Epithelial cell of proximal tubule (primary cell): ENCODE data around the gene FMN2. TPM values are rescaled to one million over a fixed set of nuclear protein-coding genes. Genes with fewer than 3 reads are reported as not detected.
"Not testable (repeated sequence)": the region's sequence is repeated elsewhere in the genome, so short reads cannot be mapped to it uniquely, and the experiment has no call there.

Experiments
- DNase-seq: peaks from one replicate; pipeline ENCODE4 v3.0.0-alpha.2; 2011; ENCODE audit warnings: low read depth
- H3K4me3 ChIP-seq: 2 replicates; pipeline ENCODE4 v1.5.1; 2011; ENCODE audit warnings: low read depth, mild to moderate bottlenecking, low read length
- total RNA-seq: library from RNA; depleted of rRNA; stranded (reverse); fragments of >200 nt; gene quantifications from 2 replicates; pipeline ENCODE4 v1.2.3, GENCODE V29; 2015
- TF ChIP-seq, protein P1 (sequence below): conservative IDR thresholded peaks from 2 replicates; pipeline ENCODE4 v1.5.1; 2012; ENCODE audit warnings: low read depth, mild to moderate bottlenecking, low read length

Gene FMN2
- total RNA-seq, 1 donor from 2014 or later: 0.86 TPM

DNA sequence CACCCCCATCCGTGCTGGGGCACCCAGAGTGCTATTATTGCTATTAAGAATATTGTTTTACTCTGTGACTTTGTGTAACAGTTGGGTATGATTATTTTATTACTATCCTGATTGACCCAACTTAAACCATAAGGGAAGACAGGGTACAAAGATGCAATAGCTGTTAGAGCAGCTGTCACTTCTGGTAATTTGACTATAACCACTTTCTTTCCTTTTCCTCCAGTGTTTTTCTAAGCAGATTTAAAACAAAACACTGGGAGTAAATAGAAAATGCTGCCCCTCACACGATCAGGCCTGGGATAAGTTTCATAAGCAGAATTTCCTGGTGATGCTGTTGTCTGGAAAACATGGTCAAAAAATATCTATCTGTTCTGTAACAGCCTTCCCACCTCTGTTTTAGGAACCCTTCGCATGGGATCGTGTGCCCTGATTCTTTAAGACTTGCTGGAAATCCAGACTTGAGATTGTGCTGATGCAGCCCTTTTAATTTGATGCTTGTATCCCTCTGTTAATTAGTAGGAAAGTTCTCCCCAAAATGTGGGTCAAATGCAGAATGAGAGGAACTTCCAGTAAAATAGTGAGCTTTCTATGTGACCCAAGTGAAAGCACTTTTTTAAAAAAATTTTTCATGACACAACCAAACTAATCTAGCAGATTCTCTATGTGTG is 165.3 kb downstream of the FMN2 start:
- no peak overlapping the region for H3K4me3 ChIP-seq
- no peak for DNase-seq
- TF ChIP-seq, protein P1, sequence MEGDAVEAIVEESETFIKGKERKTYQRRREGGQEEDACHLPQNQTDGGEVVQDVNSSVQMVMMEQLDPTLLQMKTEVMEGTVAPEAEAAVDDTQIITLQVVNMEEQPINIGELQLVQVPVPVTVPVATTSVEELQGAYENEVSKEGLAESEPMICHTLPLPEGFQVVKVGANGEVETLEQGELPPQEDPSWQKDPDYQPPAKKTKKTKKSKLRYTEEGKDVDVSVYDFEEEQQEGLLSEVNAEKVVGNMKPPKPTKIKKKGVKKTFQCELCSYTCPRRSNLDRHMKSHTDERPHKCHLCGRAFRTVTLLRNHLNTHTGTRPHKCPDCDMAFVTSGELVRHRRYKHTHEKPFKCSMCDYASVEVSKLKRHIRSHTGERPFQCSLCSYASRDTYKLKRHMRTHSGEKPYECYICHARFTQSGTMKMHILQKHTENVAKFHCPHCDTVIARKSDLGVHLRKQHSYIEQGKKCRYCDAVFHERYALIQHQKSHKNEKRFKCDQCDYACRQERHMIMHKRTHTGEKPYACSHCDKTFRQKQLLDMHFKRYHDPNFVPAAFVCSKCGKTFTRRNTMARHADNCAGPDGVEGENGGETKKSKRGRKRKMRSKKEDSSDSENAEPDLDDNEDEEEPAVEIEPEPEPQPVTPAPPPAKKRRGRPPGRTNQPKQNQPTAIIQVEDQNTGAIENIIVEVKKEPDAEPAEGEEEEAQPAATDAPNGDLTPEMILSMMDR: no peak

DNA sequence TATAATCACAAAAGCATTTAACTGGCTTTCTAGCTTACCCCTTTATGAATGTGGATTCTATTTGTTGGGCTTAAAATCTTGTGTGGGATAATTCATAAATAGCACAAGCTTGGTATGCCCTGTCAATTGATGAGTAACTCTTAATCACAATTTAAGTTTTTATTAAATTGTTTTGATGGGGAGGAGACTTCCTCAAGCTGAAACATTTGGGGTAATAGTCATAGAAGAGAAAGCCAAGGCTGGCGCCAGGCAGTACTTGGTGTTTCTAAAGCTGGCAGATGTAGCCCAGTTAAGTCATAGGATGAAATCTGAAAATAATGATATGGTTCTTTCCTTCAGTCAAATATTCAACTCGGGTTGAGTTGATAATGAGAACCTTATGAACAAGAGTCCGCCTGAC is 167.2 kb downstream of the FMN2 start:
- TF ChIP-seq, protein P1: no peak
- H3K4me3 ChIP-seq: no peak overlapping the region
- DNase-seq: no peak

DNA sequence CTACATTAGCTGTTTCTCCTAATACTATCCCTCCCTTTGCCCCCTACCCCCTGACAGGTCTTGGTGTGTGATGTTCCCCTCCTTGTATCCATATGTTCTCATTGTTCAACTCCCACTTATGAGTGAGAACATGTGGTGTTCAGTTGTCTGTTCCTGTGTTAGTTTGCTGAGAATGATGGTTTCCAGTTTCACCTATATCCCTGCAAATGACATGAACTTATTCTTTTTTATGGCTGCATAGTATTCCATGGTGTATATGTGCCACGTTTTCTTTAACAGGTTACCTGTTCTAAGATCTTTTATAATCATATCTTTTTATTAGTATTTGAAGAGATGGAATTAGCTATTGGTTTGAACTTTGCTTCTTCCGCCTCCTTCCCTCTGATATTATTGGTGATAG is 172.8 kb downstream of the FMN2 start:
- DNase-seq, H3K4me3 ChIP-seq: not testable (repeated sequence)

DNA sequence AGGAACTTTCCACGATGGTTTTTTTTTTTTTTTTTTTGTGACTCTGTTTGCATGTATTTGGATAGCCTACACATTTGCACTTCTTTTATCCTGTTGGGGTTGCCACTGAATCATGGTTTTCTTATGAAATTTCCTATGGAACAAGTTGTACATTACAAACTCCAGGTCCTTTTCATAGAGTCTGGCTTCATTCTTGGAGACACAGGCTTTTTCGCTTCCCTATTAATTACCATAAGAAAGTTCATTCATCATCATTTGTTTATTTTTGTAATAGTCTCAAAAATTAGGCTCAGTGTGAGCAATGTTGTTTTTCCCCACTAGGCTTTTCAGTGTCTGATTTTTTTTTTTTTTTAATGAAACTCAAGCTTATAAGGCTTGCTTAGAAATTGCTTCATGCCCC is 179.4 kb downstream of the FMN2 start:
- TF ChIP-seq, protein P1: no peak

DNA sequence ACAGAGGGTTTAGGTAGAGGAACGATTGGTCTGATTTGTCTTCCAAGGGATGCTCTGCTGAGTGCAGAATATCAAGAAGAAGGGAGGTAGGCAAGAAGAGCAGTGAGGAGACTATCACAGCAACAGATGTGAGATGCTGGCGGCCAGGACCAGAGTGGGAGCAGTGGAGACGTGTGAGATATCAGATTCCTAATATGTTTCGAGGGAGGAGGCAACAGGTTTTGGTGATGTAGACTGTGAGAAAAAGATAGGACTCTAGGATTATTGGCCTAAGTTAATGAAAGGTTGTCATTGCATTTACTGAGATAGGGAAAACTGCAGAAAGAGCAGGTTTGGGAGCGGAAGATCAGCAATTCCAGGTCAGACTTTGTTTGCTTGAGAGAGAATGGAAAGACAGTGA is 182.9 kb downstream of the FMN2 start:
- no peak overlapping the region for H3K4me3 ChIP-seq
- TF ChIP-seq, protein P1: no peak
- no peak for DNase-seq

More for the DNA sequence above, 179.4 kb downstream of the FMN2 start:
- DNase-seq: no peak
- H3K4me3 ChIP-seq: no peak overlapping the region

DNA sequence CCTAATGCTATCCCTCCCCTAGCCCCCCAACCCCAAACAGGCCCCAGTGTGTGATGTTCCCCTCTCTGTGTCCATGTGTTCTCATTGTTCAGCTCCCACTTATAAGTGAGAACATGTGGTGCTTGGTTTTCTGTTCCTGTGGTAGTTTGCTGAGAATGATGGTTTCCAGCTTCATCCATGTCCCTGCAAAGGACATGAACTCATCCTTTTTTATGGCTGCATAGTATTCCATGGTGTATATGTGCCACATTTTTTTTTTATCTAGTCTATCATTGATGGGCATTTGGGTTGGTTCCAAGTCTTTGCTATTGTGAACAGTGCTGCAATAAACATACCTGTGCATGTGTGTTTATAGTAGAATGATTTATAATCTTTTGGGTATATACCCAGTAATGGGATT is 183.5 kb downstream of the FMN2 start:
- not testable (repeated sequence) for H3K4me3 ChIP-seq, DNase-seq

DNA sequence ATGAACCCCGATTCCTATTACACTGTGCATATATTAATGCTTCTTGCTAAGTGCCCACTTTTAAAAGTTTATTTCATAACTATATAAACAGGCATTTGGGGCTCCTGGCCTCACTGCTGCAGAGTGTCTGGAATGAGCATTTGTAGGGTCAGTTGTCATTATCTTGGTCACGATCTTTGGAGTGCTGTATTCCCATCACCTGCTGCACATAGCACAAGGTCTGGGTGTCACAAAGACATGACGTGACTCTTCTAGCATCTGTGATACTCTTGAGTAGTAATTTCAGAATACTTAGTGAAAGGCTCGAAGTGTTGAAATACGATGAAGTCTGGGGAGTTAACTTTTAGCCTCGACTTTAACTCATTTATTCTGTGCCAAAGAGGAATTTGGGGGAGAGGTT is 186.4 kb downstream of the FMN2 start:
- TF ChIP-seq, protein P1: no peak
- no peak for DNase-seq

DNA sequence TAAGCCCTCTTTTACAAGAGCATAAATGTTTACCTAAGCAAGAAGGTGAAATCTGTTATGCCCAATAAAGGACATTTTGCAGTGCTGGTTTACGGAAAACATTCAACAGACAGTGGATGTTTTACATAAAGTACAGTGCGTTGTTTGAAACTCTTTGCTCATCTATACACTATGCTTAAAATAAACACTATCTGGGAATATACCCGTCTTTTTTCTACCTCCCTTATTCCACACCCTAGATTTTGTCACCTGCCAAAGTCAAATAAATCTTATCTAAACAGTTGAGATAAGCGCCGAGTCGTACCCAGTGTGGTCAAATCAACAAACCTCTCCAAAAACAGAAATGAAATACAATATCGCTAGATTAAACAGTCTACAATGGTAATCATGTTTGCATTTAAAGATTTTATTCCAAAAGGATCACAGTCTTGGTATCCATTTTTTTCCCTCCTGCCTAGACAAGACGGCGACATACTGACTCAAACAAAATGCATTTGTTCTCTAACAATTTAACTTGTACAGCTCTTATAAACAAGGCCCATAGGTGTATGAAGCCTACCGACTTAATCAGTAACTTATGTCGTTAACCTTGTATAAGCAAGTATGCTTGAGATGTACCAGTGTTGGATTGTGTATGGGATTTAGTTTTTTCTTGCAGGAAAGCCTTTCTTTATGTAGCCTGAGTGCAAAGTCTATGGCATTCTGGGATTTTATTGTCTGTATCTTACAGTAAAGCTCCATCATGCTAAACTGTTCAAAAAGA is 189.1 kb downstream of the FMN2 start:
- no peak for DNase-seq
- TF ChIP-seq, protein P1: no peak
- H3K4me3 ChIP-seq: no peak overlapping the region

More for the DNA sequence above, 186.4 kb downstream of the FMN2 start:
- H3K4me3 ChIP-seq: no peak overlapping the region
